Peyer's patch (tissue), 4 donors: Measurements from ENCODE around the gene TMEM270. TPM values are rescaled to one million over a fixed set of nuclear protein-coding genes. Genes with fewer than 3 reads are reported as not detected.
"Not testable (repeated sequence)": the region's sequence is repeated elsewhere in the genome, so short reads cannot be mapped to it uniquely, and the experiment has no call there.

Experiments used
- DNase-seq, 3 donors: peaks; one replicate each; pipeline ENCODE4 v3.0.0-alpha.2; 2017 to 2019
- H3K27ac ChIP-seq, 4 donors: fragments of 200-600 bp; sonication (generic); one replicate each; pipeline ENCODE4 v1.5.1; 2016 to 2019
- H3K27me3 ChIP-seq, 2 donors: fragments of 200-600 bp; sonication (generic); one replicate each; pipeline ENCODE4 v1.5.1; 2019
- H3K36me3 ChIP-seq, 3 donors: fragments of 200-600 bp; sonication (generic); one replicate each; pipeline ENCODE4 v1.5.1; 2016 to 2019
- H3K4me1 ChIP-seq, 4 donors: fragments of 200-600 bp; sonication (generic); one replicate each; pipeline ENCODE4 v1.5.1; 2016 to 2019
- H3K4me3 ChIP-seq, 4 donors: fragments of 200-600 bp; sonication (generic); 1 replicate in 3 of 4; 2 replicates in 1 of 4; pipeline ENCODE4 v1.5.1; 2016 to 2019; ENCODE audit warnings: mild to moderate bottlenecking in 1 of 4
- H3K9me3 ChIP-seq, 4 donors: fragments of 200-600 bp; sonication (generic); one replicate each; pipeline ENCODE4 v1.5.1; 2016 to 2019; ENCODE audit warnings: mild to moderate bottlenecking in 1 of 4
- CTCF ChIP-seq, 6 experiments: fragments of 450-650 bp in 4 of 6; fragments of 200-600 bp in 2 of 6; sonication (generic) in 1 of 6; IDR thresholded peaks; one replicate each; pipeline ENCODE4 v1.5.1; 2017 to 2019; ENCODE audit warnings: antibody characterized with exemption in 6 of 6, mild to moderate bottlenecking in 3 of 6, moderate library complexity in 1 of 6
- POLR2A ChIP-seq, 2 donors: fragments of 450-650 bp; IDR thresholded peaks; one replicate each; pipeline ENCODE4 v1.5.1; 2017; ENCODE audit warnings: antibody characterized with exemption in 2 of 2, mild to moderate bottlenecking in 2 of 2, moderate library complexity in 2 of 2
- total RNA-seq, 4 donors: library from RNA; depleted of rRNA; stranded (reverse); fragments of >200 nt; gene quantifications; one replicate each; pipeline ENCODE4 v1.1.0, GENCODE V29; 2016

The TMEM270 gene
- total RNA-seq, 4 donors from 2014 or later = not detected

DNA sequence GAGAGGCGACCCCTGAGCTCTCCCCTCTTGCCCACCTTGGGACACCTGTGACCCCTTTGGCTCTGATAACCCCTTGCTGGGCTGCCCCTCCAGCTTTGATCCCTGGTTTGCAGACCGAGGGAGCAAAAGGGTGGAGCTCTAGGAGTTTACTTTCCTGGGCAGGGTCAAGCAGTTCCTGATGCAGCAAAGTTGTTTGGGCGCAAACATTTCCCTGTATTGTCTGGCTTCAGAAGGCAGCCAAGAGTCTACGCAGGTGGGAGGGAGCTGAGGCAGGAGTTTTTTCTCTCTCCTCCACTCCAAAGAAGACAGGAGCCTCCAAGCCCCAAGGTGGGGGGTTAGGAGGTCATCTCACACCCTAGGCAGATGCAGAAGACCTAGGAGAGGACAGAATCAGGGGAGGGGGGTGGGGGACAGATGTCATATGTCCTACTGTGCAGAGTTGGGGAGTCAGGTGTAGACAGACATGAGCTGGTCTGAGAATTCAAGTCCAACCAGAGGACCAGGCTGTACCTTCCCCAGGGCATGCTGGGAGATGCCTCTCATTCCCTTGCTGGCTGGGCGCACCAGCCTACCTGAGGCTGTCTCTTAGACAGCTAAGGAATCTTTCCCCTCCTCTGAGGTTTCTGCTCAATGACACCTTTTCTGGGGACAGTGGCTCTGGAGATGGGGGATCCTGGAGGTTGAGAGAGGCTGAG, 20.5 kb downstream of the TMEM270 start:
- no peaks in the 10 kb centered on the region for H3K9me3 ChIP-seq
- H3K4me1 ChIP-seq = peaks cover 0 to 4% (median 0%) of the 10 kb centered on the region in 4 donors
- H3K36me3 ChIP-seq = no peaks in the 10 kb centered on the region
- no peak for DNase-seq
- H3K4me3 ChIP-seq = no peak overlapping the region
- peak overlapping the region in 1 of 4 donors; percentile 25 for H3K27ac ChIP-seq
- H3K27me3 ChIP-seq = no peaks in the 10 kb centered on the region
- TF ChIP-seq POLR2A (IDR thresholded peaks at IDR 0.05) (no peak), CTCF (IDR thresholded peaks at IDR 0.05) (no peak)

GRCh38 chr7:73882047-73882402, 21.1 kb downstream of the TMEM270 start:
- H3K27me3 ChIP-seq = no peaks in the 10 kb centered on the region
- no peak for DNase-seq
- no peaks in the 10 kb centered on the region for H3K9me3 ChIP-seq
- H3K27ac ChIP-seq = no peak overlapping the region
- TF ChIP-seq CTCF (IDR thresholded peaks at IDR 0.05) (no peak), POLR2A (IDR thresholded peaks at IDR 0.05) (no peak)
- H3K36me3 ChIP-seq = no peaks in the 10 kb centered on the region
- H3K4me3 ChIP-seq = no peak overlapping the region
- H3K4me1 ChIP-seq = peaks cover 0 to 8% (median 0%) of the 10 kb centered on the region in 4 donors

- not testable (repeated sequence) for DNase-seq, H3K27ac ChIP-seq, H3K27me3 ChIP-seq, H3K36me3 ChIP-seq, H3K4me1 ChIP-seq, H3K9me3 ChIP-seq, H3K4me3 ChIP-seq
These were observed 24.0 kb downstream of the TMEM270 start for GRCh38 chr7:73884867-73885422.

- H3K4me1 ChIP-seq = peaks cover 0 to 8% (median 0%) of the 10 kb centered on the region in 4 donors
- H3K4me3 ChIP-seq = no peak overlapping the region
- DNase-seq = no peak
- no peaks in the 10 kb centered on the region for H3K9me3 ChIP-seq
- TF ChIP-seq CTCF (IDR thresholded peaks at IDR 0.05) (no peak), POLR2A (IDR thresholded peaks at IDR 0.05) (no peak)
- no peaks in the 10 kb centered on the region for H3K27me3 ChIP-seq
- no peak overlapping the region for H3K27ac ChIP-seq
- no peaks in the 10 kb centered on the region for H3K36me3 ChIP-seq
These were observed 24.5 kb downstream of the TMEM270 start for GRCh38 chr7:73885433-73885974.

- H3K4me3 ChIP-seq = no peak overlapping the region
- peaks cover 0 to 8% (median 0%) of the 10 kb centered on the region in 4 donors for H3K4me1 ChIP-seq
- H3K9me3 ChIP-seq = no peaks in the 10 kb centered on the region
- no peaks in the 10 kb centered on the region for H3K27me3 ChIP-seq
- H3K36me3 ChIP-seq = no peaks in the 10 kb centered on the region
- H3K27ac ChIP-seq = peak overlapping the region in 1 of 4 donors; percentile 14
- DNase-seq = no peak
- no peak for TF ChIP-seq POLR2A (IDR thresholded peaks at IDR 0.05)
- TF ChIP-seq CTCF (IDR thresholded peaks at IDR 0.05) = no peak
These were observed 25.2 kb downstream of the TMEM270 start for GRCh38 chr7:73885975-73886798.

DNA sequence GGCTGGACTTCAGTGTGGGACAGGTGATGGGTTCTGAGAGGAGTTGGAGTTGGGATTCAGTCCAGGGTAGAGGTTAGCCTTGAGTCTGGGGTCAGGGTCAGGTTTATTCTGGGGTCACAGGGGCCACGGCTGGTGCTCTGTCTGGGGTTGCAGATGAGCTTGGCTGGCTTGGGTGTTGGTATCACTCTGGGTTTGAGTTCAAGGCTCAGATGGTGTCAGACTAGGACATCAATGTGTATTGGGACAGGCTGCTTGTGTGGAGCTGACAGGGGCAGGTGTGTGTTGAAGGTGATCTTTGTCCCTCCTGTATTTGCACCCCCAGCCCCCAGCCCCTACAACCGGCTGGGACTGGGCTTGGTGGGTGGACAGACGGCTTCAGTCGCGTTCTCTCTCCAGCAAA, 26.8 kb downstream of the TMEM270 start:
- TF ChIP-seq CTCF (IDR thresholded peaks at IDR 0.05) (no peak), POLR2A (IDR thresholded peaks at IDR 0.05) (no peak)
- DNase-seq = no peak
- H3K4me3 ChIP-seq = no peak overlapping the region
- H3K27ac ChIP-seq = no peak overlapping the region
- no peaks in the 10 kb centered on the region for H3K36me3 ChIP-seq
- H3K4me1 ChIP-seq = peaks cover 0 to 9% (median 0%) of the 10 kb centered on the region in 4 donors
- no peaks in the 10 kb centered on the region for H3K27me3 ChIP-seq
- H3K9me3 ChIP-seq = no peaks in the 10 kb centered on the region
